HEK293 (cell line): Measurements from ENCODE around the gene RHCG.

Experiments
- CTCF ChIA-PET: fragments of 350-600 bp; formaldehyde crosslinking; extraction: SDS; loops from one replicate; lab custom pipeline; 2021; ENCODE audit warnings: antibody characterized with exemption; lab: Yijun Ruan, JAX
- POLR2A ChIA-PET: fragments of 300-600 bp; formaldehyde crosslinking; extraction: SDS; loops from one replicate; lab custom pipeline; 2020; ENCODE audit warnings: antibody characterized with exemption, inconsistent platforms; lab: Yijun Ruan, JAX
- H3K27ac ChIP-seq: fragments of 200-500 bp; sonication (Bioruptor generic); 2 replicates; pipeline ENCODE4 v1.5.1; 2014; ENCODE audit warnings: low read depth, low read length, control low read depth, inconsistent platforms; ENCODE audit errors: extremely low read depth
- H3K36me3 ChIP-seq, 2 experiments: fragments of 200-500 bp in 1 of 2; sonication (Bioruptor generic) in 1 of 2; 1 replicate in 1 of 2; 2 replicates in 1 of 2; pipeline ENCODE4 v1.5.1; 2014 to 2017; ENCODE audit warnings: inconsistent platforms in 2 of 2, low read length in 2 of 2; ENCODE audit not compliant: control insufficient read depth in 2 of 2, insufficient read depth in 1 of 2
- H3K4me1 ChIP-seq: fragments of 200-500 bp; sonication (Bioruptor generic); 2 replicates; pipeline ENCODE4 v1.5.1; 2014; ENCODE audit warnings: mild to moderate bottlenecking, low read length, inconsistent platforms; ENCODE audit not compliant: control insufficient read depth, insufficient read depth
- H3K4me3 ChIP-seq: 2 replicates; pipeline ENCODE4 v1.5.1; 2011; ENCODE audit warnings: low read depth, mild to moderate bottlenecking, control low read depth, low read length, moderate library complexity
- H3K9me3 ChIP-seq: fragments of 200-500 bp; sonication (Bioruptor generic); 2 replicates; pipeline ENCODE4 v1.5.1; 2014; ENCODE audit warnings: low read depth, low read length, inconsistent platforms; ENCODE audit not compliant: control insufficient read depth, insufficient read depth
- GLI2 ChIP-seq: fragments of 450-650 bp; formaldehyde crosslinking; IDR thresholded peaks from 2 replicates; pipeline ENCODE4; 2017; ENCODE audit warnings: missing biosample characterization, missing genetic modification characterization, low read depth, borderline replicate concordance
- KLF16 ChIP-seq: fragments of 450-650 bp; formaldehyde crosslinking; IDR thresholded peaks from 2 replicates; pipeline ENCODE4 v1.5.1; 2017; ENCODE audit warnings: missing biosample characterization, missing genetic modification characterization
- SP3 ChIP-seq: fragments of 450-650 bp; formaldehyde crosslinking; IDR thresholded peaks from 2 replicates; pipeline ENCODE4 v1.5.1; 2016; ENCODE audit warnings: missing biosample characterization, missing genetic modification characterization
- WT1 ChIP-seq: fragments of 450-650 bp; formaldehyde crosslinking; IDR thresholded peaks from 2 replicates; pipeline ENCODE4 v1.5.1; 2016; ENCODE audit warnings: missing biosample characterization, missing genetic modification characterization
- ZBTB1 ChIP-seq: fragments of 450-650 bp; formaldehyde crosslinking; IDR thresholded peaks from 2 replicates; pipeline ENCODE4 v1.5.1; 2016; ENCODE audit warnings: missing biosample characterization, missing genetic modification characterization
- ZBTB17 ChIP-seq: fragments of 450-650 bp; formaldehyde crosslinking; IDR thresholded peaks from 2 replicates; pipeline ENCODE4 v1.5.1; 2016; ENCODE audit warnings: missing biosample characterization, missing genetic modification characterization
- ZBTB20 ChIP-seq: fragments of 450-650 bp; formaldehyde crosslinking; IDR thresholded peaks from 2 replicates; pipeline ENCODE4 v1.5.1; 2016; ENCODE audit warnings: missing biosample characterization, missing genetic modification characterization
- ZBTB48 ChIP-seq: fragments of 450-650 bp; formaldehyde crosslinking; IDR thresholded peaks from 2 replicates; pipeline ENCODE4 v1.5.1; 2016; ENCODE audit warnings: missing biosample characterization, missing genetic modification characterization
- ZBTB6 ChIP-seq: fragments of 450-650 bp; formaldehyde crosslinking; IDR thresholded peaks from 2 replicates; pipeline ENCODE4 v1.5.1; 2017; ENCODE audit warnings: missing biosample characterization, missing genetic modification characterization
- ZBTB7A ChIP-seq: fragments of 450-650 bp; formaldehyde crosslinking; IDR thresholded peaks from 2 replicates; pipeline ENCODE4 v1.5.1; 2016; ENCODE audit warnings: low read depth, missing biosample characterization, missing genetic modification characterization
- ZBTB8A ChIP-seq: fragments of 450-650 bp; formaldehyde crosslinking; IDR thresholded peaks from 2 replicates; pipeline ENCODE4 v1.5.1; 2016; ENCODE audit warnings: missing biosample characterization, missing genetic modification characterization
- ZFP69B ChIP-seq: fragments of 450-650 bp; formaldehyde crosslinking; IDR thresholded peaks from 2 replicates; pipeline ENCODE4 v1.5.1; 2016; ENCODE audit warnings: missing biosample characterization, missing genetic modification characterization
- ZIC2 ChIP-seq: fragments of 450-650 bp; formaldehyde crosslinking; IDR thresholded peaks from 2 replicates; pipeline ENCODE4 v1.5.1; 2016; ENCODE audit warnings: missing biosample characterization, missing genetic modification characterization
- ZNF112 ChIP-seq: fragments of 450-650 bp; formaldehyde crosslinking; IDR thresholded peaks from 2 replicates; pipeline ENCODE4 v1.5.0; 2017; ENCODE audit warnings: missing biosample characterization, missing genetic modification characterization
- ZNF114 ChIP-seq: fragments of 450-650 bp; formaldehyde crosslinking; IDR thresholded peaks from 2 replicates; pipeline ENCODE4 v1.5.0; 2017; ENCODE audit warnings: missing biosample characterization, missing genetic modification characterization
- ZNF140 ChIP-seq: fragments of 450-650 bp; formaldehyde crosslinking; IDR thresholded peaks from 2 replicates; pipeline ENCODE4 v1.5.1; 2016; ENCODE audit warnings: missing biosample characterization, missing genetic modification characterization
- ZNF214 ChIP-seq: fragments of 450-650 bp; formaldehyde crosslinking; IDR thresholded peaks from 2 replicates; pipeline ENCODE4 v1.5.1; 2017; ENCODE audit warnings: missing biosample characterization, mild to moderate bottlenecking, missing genetic modification characterization, borderline replicate concordance
- ZNF324 ChIP-seq: fragments of 450-650 bp; formaldehyde crosslinking; IDR thresholded peaks from 2 replicates; pipeline ENCODE4 v1.5.1; 2016; ENCODE audit warnings: missing biosample characterization, missing genetic modification characterization
- ZNF335 ChIP-seq: fragments of 450-650 bp; formaldehyde crosslinking; conservative IDR thresholded peaks from 2 replicates; pipeline ENCODE4 v1.5.1; 2016; ENCODE audit warnings: missing biosample characterization, missing genetic modification characterization
- ZNF341 ChIP-seq: fragments of 450-650 bp; formaldehyde crosslinking; IDR thresholded peaks from 2 replicates; pipeline ENCODE4; 2016; ENCODE audit warnings: low read depth, missing biosample characterization, missing genetic modification characterization
- ZNF354C ChIP-seq: fragments of 450-650 bp; formaldehyde crosslinking; IDR thresholded peaks from 2 replicates; pipeline ENCODE4 v1.5.1; 2016; ENCODE audit warnings: missing biosample characterization, missing genetic modification characterization, low read depth, borderline replicate concordance
- ZNF426 ChIP-seq: fragments of 450-650 bp; formaldehyde crosslinking; IDR thresholded peaks from 2 replicates; pipeline ENCODE4 v1.5.1; 2017; ENCODE audit warnings: missing biosample characterization, missing genetic modification characterization, mild to moderate bottlenecking, inconsistent platforms, moderate library complexity
- ZNF571 ChIP-seq: fragments of 450-650 bp; formaldehyde crosslinking; IDR thresholded peaks from 2 replicates; pipeline ENCODE4 v1.5.0; 2017; ENCODE audit warnings: missing biosample characterization, missing genetic modification characterization
- ZNF654 ChIP-seq: fragments of 450-650 bp; formaldehyde crosslinking; IDR thresholded peaks from 2 replicates; pipeline ENCODE4 v1.5.1; 2016; ENCODE audit warnings: low read depth, missing biosample characterization, missing genetic modification characterization
- ZNF701 ChIP-seq: fragments of 450-650 bp; formaldehyde crosslinking; IDR thresholded peaks from 2 replicates; pipeline ENCODE4 v1.5.1; 2016; ENCODE audit warnings: missing biosample characterization, missing genetic modification characterization
- ZNF776 ChIP-seq: fragments of 450-650 bp; formaldehyde crosslinking; IDR thresholded peaks from 2 replicates; pipeline ENCODE4 v1.5.0; 2017; ENCODE audit warnings: missing biosample characterization, missing genetic modification characterization, borderline replicate concordance
- ZSCAN16 ChIP-seq: fragments of 450-650 bp; formaldehyde crosslinking; IDR thresholded peaks from 2 replicates; pipeline ENCODE4 v1.5.1; 2016; ENCODE audit warnings: missing biosample characterization, missing genetic modification characterization
- ZXDB ChIP-seq: fragments of 450-650 bp; formaldehyde crosslinking; IDR thresholded peaks from 2 replicates; pipeline ENCODE4 v1.5.1; 2016; ENCODE audit warnings: missing biosample characterization, missing genetic modification characterization
- TF ChIP-seq, protein P1 (sequence below): fragments of 450-650 bp; formaldehyde crosslinking; IDR thresholded peaks from 2 replicates; pipeline ENCODE4 v1.5.1; 2017; ENCODE audit warnings: missing biosample characterization, mild to moderate bottlenecking, missing genetic modification characterization, moderate library complexity

The RHCG gene

DNA sequence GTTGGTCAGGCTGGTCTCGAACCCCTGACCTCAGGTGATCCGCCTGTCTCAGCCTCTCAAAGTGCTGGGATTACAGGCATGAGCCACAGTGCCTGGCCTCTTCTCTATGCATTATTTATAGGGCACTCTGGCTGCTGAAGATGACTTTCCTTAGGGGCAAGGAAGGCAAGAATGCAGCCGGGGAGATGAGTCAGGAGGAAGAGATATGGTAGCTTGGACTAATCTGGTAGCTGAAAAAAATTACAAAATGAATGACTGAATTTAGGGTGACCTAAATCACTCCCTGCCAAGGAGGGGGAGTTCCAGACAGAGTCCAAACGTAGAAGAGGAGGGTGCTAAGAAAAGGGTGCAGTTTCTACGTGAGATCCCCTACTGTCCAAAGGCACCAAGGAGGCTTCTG lies 14.2 kb downstream of the RHCG start:
- no peaks in the 10 kb centered on the region for H3K36me3 ChIP-seq
- H3K4me1 ChIP-seq = no peaks in the 10 kb centered on the region
- no peaks in the 10 kb centered on the region for H3K9me3 ChIP-seq
- ChIA-PET POLR2A (no interaction called here), CTCF (interaction anchor here (0.5 to 4.1 kb wide), 5 partner anchors 9 to 72 kb away, joined by 3 to 30 read pairs (median 3); no protein-coding TSS in a partner anchor)
- no peak overlapping the region for H3K27ac ChIP-seq
- no peak overlapping the region for H3K4me3 ChIP-seq
- TF ChIP-seq ZNF140 (tag by site-specific recombination) (no peak), ZFP69B (tag by site-specific recombination) (no peak), ZBTB7A (no peak), ZBTB48 (tag by site-specific recombination) (no peak), KLF16 (tag by site-specific recombination) (no peak), ZNF335 (tag by site-specific recombination) (no peak), ZBTB6 (tag by site-specific recombination) (no peak), ZSCAN16 (tag by site-specific recombination) (no peak), ZBTB17 (tag by site-specific recombination) (no peak), SP3 (no peak), ZNF571 (tag by site-specific recombination) (no peak), ZBTB20 (tag by site-specific recombination) (no peak), WT1 (tag by site-specific recombination) (no peak), ZNF214 (no peak), GLI2 (tag by site-specific recombination) (no peak), ZBTB1 (tag by site-specific recombination) (no peak)

GRCh38 chr15:89480505-89480904 lies 15.9 kb downstream of the RHCG start:
- H3K36me3 ChIP-seq = no peaks in the 10 kb centered on the region
- ChIA-PET POLR2A (no interaction called here), CTCF (interaction anchor here (1.0 to 11.8 kb wide), 4 partner anchors 8 to 122 kb away, joined by 3 to 234 read pairs (median 22); no protein-coding TSS in a partner anchor)
- H3K4me3 ChIP-seq = no peak overlapping the region
- TF ChIP-seq ZNF114 (no peak), ZNF341 (tag by site-specific recombination) (no peak), ZFP69B (tag by site-specific recombination) (no peak), ZNF324 (tag by site-specific recombination) (no peak), ZNF654 (no peak), ZNF701 (tag by site-specific recombination) (no peak), ZNF354C (no peak), ZIC2 (tag by site-specific recombination) (no peak), ZNF112 (no peak), ZNF426 (tag by site-specific recombination) (no peak), ZBTB8A (tag by site-specific recombination) (no peak), ZXDB (tag by site-specific recombination) (no peak), ZNF776 (tag by site-specific recombination) (no peak)
- TF ChIP-seq, protein P1, sequence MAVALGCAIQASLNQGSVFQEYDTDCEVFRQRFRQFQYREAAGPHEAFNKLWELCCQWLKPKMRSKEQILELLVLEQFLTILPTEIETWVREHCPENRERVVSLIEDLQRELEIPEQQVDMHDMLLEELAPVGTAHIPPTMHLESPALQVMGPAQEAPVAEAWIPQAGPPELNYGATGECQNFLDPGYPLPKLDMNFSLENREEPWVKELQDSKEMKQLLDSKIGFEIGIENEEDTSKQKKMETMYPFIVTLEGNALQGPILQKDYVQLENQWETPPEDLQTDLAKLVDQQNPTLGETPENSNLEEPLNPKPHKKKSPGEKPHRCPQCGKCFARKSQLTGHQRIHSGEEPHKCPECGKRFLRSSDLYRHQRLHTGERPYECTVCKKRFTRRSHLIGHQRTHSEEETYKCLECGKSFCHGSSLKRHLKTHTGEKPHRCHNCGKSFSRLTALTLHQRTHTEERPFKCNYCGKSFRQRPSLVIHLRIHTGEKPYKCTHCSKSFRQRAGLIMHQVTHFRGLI (tag by site-specific recombination) = no peak
- H3K9me3 ChIP-seq = no peaks in the 10 kb centered on the region
- no peak overlapping the region for H3K27ac ChIP-seq
- no peaks in the 10 kb centered on the region for H3K4me1 ChIP-seq
